ENCODE measurements around the gene ARHGEF17. TPM values are rescaled to one million over a fixed set of nuclear protein-coding genes. Genes with fewer than 3 reads are reported as not detected.

Gene ARHGEF17
- total RNA-seq, 2 donors from 2014 or later = 8.6 to 13.4 TPM

DNA sequence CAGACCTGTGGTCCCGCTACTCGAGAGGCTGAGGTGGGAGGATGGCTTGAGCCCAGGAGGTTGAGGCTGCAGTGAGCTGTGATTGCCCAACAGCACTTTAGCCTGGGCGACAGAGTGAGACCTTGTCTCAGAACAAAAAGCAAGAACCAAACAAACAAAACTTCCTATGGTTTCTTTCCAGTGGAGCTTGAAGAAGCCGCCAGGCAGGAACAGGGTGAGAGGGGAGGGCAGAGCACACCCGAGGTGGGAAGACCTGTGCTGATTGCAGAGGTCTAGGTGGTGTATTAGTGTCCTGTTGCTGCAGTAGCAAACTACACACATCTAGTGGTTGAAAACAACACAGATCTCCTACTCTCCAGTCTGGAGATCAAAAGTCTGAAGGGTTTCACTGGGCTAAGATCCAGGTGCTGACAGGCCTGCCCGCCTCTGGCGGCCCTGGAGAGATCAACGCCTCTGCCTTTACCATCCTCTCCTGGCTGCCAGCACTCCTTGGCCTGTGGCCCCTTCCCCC lies 10.5 kb downstream of the ARHGEF17 start:
- DNase-seq = no peak
- Histone ChIP-seq H3K4me3 (no peak overlapping the region), H3K9me3 (no peaks in the 10 kb centered on the region), H3K9ac (ENCODE audit: low read depth in 2 of 2, low read length in 2 of 2) (peak overlapping the region in 1 of 2 donors; percentile 24), H3K36me3 (no peaks in the 10 kb centered on the region), H3K27ac (no peak overlapping the region), H3K27me3 (no peaks in the 10 kb centered on the region), H3K4me1 (no peaks in the 10 kb centered on the region)
- TF ChIP-seq, protein P1, sequence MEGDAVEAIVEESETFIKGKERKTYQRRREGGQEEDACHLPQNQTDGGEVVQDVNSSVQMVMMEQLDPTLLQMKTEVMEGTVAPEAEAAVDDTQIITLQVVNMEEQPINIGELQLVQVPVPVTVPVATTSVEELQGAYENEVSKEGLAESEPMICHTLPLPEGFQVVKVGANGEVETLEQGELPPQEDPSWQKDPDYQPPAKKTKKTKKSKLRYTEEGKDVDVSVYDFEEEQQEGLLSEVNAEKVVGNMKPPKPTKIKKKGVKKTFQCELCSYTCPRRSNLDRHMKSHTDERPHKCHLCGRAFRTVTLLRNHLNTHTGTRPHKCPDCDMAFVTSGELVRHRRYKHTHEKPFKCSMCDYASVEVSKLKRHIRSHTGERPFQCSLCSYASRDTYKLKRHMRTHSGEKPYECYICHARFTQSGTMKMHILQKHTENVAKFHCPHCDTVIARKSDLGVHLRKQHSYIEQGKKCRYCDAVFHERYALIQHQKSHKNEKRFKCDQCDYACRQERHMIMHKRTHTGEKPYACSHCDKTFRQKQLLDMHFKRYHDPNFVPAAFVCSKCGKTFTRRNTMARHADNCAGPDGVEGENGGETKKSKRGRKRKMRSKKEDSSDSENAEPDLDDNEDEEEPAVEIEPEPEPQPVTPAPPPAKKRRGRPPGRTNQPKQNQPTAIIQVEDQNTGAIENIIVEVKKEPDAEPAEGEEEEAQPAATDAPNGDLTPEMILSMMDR (IDR thresholded peaks at IDR 0.05) = no peak
- intact Hi-C loops (cut with DNase I) = no loop called here

DNA sequence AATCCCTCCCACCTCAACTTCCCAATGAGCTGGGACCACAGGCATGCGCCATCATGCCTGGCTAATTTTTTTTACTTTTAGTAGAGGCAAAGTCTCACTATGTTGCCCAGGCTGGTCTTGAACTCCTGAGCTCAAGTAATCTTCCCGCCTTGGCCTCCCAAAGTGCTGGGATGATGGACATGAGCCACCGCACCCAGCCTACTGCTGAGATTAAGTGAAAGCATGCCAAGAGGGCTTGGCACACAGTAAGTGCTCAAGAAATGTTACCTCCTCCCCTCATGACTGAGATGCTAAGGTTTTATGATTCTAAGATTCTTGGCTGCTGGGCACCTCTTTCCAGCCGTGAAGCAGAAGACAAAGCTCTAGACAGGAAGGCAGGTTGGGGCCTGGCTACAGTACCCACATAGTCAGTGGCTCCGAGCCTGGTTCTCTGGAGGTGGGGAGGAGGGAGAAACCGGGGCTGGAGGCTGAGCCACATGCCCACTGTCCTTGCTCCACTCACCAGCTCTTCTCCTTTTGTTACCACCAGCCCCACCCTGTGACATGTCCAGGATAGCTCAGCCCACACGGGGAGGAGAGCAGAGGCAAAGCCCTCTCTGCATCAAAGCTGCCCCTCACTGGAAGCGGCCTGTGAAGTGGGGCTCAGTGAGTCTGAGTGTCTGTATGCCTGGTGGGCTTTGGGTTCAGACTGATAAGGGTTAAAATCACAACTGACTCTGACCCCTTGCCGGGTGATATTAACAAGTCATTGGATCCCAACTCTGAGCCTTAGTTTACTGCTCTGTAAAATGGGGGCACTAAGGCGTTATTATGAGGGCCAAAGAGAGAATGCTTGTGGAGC lies 12.9 kb downstream of the ARHGEF17 start:
- Histone ChIP-seq H3K27me3 (no peaks in the 10 kb centered on the region), H3K27ac (peak overlapping the region; percentile 47), H3K9ac (ENCODE audit: low read depth in 2 of 2, low read length in 2 of 2) (peak overlapping the region; percentile 24 to 27), H3K4me1 (no peaks in the 10 kb centered on the region), H3K4me3 (no peak overlapping the region), H3K36me3 (no peaks in the 10 kb centered on the region), H3K9me3 (no peaks in the 10 kb centered on the region)
- intact Hi-C loops (cut with DNase I) = no loop called here
- no peak for DNase-seq
- TF ChIP-seq, protein P1 (IDR thresholded peaks at IDR 0.05) = no peak

DNA sequence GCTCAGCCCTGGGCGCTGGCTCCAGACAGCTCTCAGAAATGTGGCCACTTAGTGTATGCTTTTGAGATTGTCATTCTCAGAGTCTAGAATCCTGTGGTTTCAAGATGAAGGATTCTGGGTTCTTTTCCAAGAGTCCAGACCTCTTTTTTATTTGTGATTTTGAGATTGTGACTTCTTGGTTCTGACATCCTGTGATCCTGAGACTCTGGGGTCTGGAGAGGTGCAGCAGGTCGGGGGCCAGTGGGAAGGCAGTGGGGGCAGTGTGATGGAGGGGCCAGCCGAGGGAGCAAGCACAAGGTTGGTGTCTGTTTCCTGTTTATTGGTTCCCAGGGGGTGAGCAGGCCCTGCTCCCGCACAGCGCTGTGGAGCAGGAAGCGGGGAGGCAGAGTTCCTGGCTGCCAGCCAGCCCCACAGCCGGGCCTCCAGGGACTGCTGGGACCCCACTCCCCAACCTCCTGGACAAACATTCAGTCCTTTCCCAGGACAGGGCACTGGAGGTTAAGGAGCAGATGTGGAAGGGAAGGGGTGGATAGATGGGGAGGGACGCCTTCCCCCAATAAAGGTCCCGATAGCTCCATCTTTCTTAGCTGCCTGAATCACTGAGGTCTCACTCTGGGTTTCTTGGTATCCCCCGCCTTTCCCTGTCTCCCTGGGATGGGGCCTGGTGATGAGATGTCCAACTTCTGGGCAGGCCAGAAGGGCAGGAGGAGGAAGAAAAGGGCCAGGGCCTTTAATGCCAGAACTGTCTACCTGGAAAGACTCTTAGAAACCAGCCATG lies 13.7 kb downstream of the ARHGEF17 start:
- Histone ChIP-seq H3K9ac (ENCODE audit: low read depth in 2 of 2, low read length in 2 of 2) (peak overlapping the region; percentile 27 to 60), H3K36me3 (no peaks in the 10 kb centered on the region), H3K4me1 (no peaks in the 10 kb centered on the region), H3K27ac (peak overlapping the region; percentile 47), H3K9me3 (no peaks in the 10 kb centered on the region), H3K4me3 (no peak overlapping the region), H3K27me3 (no peaks in the 10 kb centered on the region)
- intact Hi-C loops (cut with DNase I) = no loop called here
- TF ChIP-seq, protein P1 (IDR thresholded peaks at IDR 0.05) = no peak
- DNase-seq = no peak

DNA sequence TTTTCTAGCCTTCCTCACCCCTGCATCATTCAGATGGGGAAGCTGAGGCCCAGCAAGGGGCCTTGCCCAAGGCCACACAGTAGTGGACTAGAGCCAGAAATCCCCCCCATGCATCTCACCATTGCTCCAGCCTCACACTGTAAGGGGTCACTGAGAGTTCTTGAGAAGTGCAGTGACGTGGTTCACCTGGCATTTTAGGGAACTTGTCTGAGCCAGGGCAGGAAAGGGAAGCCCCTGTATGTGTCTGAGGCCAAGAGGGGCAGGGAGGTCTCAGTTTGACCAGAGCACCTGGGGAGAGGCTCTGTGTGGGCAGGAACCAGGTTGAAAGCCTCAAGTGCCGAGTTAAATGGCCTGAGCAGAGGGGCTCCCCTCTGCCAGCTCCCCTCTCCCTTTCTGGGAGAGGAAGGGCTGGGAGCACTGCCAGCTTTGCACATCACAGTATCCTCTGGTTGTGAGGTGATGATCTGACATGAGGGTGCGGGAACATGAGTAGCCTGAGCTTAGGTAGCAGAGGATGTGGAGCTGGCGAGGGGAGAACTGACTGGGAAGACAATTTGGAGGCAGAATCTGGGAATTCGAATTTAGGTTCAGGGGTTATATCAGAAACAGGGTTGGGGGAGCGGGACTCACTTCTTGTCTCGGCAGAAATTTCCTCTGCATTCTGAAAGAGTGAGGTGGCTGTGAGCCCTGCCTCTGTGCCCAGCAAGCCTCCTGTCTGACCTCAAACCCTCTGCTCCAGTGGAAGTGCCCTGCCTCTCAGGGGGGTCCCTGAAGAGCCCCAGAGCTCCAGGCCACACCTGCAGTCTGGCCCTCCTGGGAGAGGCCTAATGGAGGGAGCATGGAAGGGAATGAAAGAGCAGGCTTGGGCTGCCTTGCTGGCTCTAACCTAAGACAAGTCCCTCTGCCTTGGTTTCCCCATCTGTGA lies 14.6 kb downstream of the ARHGEF17 start:
- H3K27me3 ChIP-seq = no peaks in the 10 kb centered on the region
- H3K27ac ChIP-seq = peak overlapping the region; percentile 47
- no peaks in the 10 kb centered on the region for H3K36me3 ChIP-seq
- TF ChIP-seq, protein P1 (IDR thresholded peaks at IDR 0.05) = no peak
- peak overlapping the region in 1 of 2 donors; percentile 28 for H3K9ac ChIP-seq (ENCODE audit: low read depth in 2 of 2, low read length in 2 of 2)
- intact Hi-C loops (cut with DNase I) = no loop called here
- no peak overlapping the region for H3K4me3 ChIP-seq
- H3K9me3 ChIP-seq = no peaks in the 10 kb centered on the region
- DNase-seq = no peak
- no peaks in the 10 kb centered on the region for H3K4me1 ChIP-seq

DNA sequence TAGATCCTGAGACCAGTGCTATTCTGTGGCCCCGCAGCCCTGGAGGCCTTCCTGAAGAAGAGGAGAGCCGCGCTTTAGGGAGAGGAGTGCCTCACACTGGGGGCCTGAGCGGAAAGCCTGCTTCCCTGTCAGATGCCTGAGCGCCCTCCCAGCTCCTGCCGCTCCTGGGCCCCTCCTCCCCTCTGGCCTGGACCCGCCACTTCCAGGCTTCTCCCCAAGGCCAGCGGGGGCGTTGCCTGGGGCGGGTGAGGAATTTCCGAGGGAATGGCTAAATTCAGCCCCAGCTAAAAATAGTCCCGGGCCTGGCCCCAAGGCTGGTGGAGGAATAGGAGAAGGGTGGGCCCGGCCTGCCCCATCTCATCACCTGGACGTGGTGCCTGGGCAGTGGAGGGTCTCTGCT lies 15.4 kb downstream of the ARHGEF17 start:
- Histone ChIP-seq H3K27ac (peak overlapping the region; percentile 47), H3K9ac (ENCODE audit: low read depth in 2 of 2, low read length in 2 of 2) (peak overlapping the region; percentile 47 to 49), H3K36me3 (no peaks in the 10 kb centered on the region), H3K9me3 (no peaks in the 10 kb centered on the region), H3K27me3 (no peaks in the 10 kb centered on the region), H3K4me1 (no peaks in the 10 kb centered on the region), H3K4me3 (no peak overlapping the region)
- DNase-seq = peak; percentile 59
- intact Hi-C loops (cut with DNase I) = no loop called here
- TF ChIP-seq, protein P1 (IDR thresholded peaks at IDR 0.05) = no peak
